Uterus (tissue), 4 donors: ENCODE results near the gene TTC39B. TPM values are rescaled to one million over a fixed set of nuclear protein-coding genes. Genes with fewer than 3 reads are reported as not detected.

Experiments
- DNase-seq, 2 donors: peaks; one replicate each; pipeline ENCODE4 v3.0.0-alpha.2; 2019 to 2020
- H3K27ac ChIP-seq, 2 donors: fragments of 200-600 bp; sonication (generic); 1 replicate in 1 of 2; 2 replicates in 1 of 2; pipeline ENCODE4 v1.5.1; 2016 to 2018
- H3K27me3 ChIP-seq, 2 donors: fragments of 200-600 bp; sonication (generic); one replicate each; pipeline ENCODE4 v1.5.1; 2018 to 2019; ENCODE audit warnings: control low read depth in 1 of 2
- H3K36me3 ChIP-seq, 2 donors: fragments of 200-600 bp; sonication (generic); one replicate each; pipeline ENCODE4 v1.5.1; 2019; ENCODE audit warnings: control low read depth in 1 of 2
- H3K4me1 ChIP-seq, 2 donors: fragments of 200-600 bp; sonication (generic); one replicate each; pipeline ENCODE4 v1.5.1; 2018 to 2019; ENCODE audit warnings: control low read depth in 1 of 2
- H3K4me3 ChIP-seq, 2 donors: fragments of 200-600 bp; sonication (generic); 1 replicate in 1 of 2; 2 replicates in 1 of 2; pipeline ENCODE4 v1.5.1; 2018 to 2019; ENCODE audit warnings: mild to moderate bottlenecking in 1 of 2
- H3K9me3 ChIP-seq, 2 donors: fragments of 200-600 bp; sonication (generic); one replicate each; pipeline ENCODE4 v1.5.1; 2019; ENCODE audit warnings: control low read depth in 1 of 2
- POLR2A ChIP-seq, 2 donors: fragments of 450-650 bp; IDR thresholded peaks; one replicate each; pipeline ENCODE4 v1.6.1; 2016; ENCODE audit warnings: antibody characterized with exemption in 2 of 2, mild to moderate bottlenecking in 1 of 2, moderate library complexity in 1 of 2
- intact Hi-C: fragments of 100-400 bp; cut with DNase I; formaldehyde crosslinking; loops from one replicate; pipeline ENCODE4 v1.15.1; 2023; ENCODE audit warnings: low total_unique reads
- small RNA-seq: library from RNA; depleted of rRNA; stranded (forward); fragments of <200 nt; gene quantifications from one replicate; pipeline ENCODE3, GENCODE V24; 2016
- total RNA-seq, 4 donors: library from RNA; depleted of rRNA in 3 of 4; stranded (reverse); fragments of >200 nt in 3 of 4; gene quantifications; one replicate each; pipeline versions ENCODE4 v1.1.0 to v1.2.4, GENCODE V29; 2014 to 2023
- TF ChIP-seq, protein P1 (sequence below), 4 experiments: fragments of 200-600 bp in 2 of 4; fragments of 450-650 bp in 2 of 4; sonication (generic) in 2 of 4; IDR thresholded peaks; one replicate each; pipeline ENCODE4 v1.5.1; 2016 to 2019; ENCODE audit warnings: antibody characterized with exemption in 4 of 4, mild to moderate bottlenecking in 2 of 4, moderate library complexity in 1 of 4
- donor health status: DM: yes; HTN: yes; CAD: no.

TTC39B gene
- total RNA-seq, 4 donors from 2014 or later = 14.1 to 21.9 (median 19.6) TPM

DNA sequence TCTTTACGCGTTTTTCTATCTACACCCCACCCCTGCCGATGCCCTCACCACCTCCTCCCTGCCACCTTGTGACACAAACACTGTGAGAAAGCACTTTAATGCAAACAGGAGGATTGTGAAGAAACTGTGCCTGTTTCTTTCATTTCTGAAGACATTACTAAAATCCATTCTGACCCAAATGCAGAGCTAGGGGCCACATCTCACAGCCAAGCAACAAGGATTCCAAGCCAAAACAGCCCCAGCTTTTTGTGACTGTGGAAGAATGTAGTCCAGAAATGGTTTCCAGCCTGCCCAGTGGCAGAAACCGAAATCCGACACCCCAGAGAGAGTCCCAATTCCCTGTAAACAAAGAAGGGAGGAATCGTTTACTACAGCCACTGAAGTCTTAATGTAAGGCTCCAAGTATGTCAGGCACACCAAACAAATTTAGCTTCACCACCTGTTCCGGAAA is 190.9 kb downstream of the TTC39B start:
- Histone ChIP-seq H3K4me1 (no peaks in the 10 kb centered on the region), H3K9me3 (no peaks in the 10 kb centered on the region), H3K27ac (no peak overlapping the region), H3K36me3 (no peaks in the 10 kb centered on the region), H3K27me3 (no peaks in the 10 kb centered on the region), H3K4me3 (no peak overlapping the region)
- DNase-seq = no peak
- intact Hi-C loops = no loop called here
- TF ChIP-seq, protein P1, sequence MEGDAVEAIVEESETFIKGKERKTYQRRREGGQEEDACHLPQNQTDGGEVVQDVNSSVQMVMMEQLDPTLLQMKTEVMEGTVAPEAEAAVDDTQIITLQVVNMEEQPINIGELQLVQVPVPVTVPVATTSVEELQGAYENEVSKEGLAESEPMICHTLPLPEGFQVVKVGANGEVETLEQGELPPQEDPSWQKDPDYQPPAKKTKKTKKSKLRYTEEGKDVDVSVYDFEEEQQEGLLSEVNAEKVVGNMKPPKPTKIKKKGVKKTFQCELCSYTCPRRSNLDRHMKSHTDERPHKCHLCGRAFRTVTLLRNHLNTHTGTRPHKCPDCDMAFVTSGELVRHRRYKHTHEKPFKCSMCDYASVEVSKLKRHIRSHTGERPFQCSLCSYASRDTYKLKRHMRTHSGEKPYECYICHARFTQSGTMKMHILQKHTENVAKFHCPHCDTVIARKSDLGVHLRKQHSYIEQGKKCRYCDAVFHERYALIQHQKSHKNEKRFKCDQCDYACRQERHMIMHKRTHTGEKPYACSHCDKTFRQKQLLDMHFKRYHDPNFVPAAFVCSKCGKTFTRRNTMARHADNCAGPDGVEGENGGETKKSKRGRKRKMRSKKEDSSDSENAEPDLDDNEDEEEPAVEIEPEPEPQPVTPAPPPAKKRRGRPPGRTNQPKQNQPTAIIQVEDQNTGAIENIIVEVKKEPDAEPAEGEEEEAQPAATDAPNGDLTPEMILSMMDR (IDR thresholded peaks at IDR 0.05) = no peak
- TF ChIP-seq POLR2A (IDR thresholded peaks at IDR 0.05) = no peak

DNA sequence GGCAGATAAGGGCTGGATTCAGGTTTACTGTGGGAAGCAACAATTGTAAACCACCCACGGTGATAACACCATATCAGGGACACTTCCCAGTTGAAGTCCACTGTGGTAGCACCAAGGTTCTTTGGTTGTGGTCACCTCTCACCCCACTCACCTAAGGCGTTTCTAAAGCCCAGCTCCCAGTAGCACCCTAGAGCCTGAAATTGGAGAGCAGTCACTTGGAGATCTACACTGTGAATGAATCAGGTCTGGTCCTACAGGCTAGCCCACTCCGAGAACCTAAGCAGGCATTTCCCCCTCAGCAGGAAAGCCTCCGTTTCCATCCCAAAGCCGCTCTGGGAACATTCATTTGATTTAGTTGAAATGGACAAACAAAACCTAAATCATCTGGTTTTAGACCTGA is 191.3 kb downstream of the TTC39B start:
- H3K4me1 ChIP-seq = no peaks in the 10 kb centered on the region
- H3K9me3 ChIP-seq = no peaks in the 10 kb centered on the region
- no peak for TF ChIP-seq POLR2A (IDR thresholded peaks at IDR 0.05)
- TF ChIP-seq, protein P1 (IDR thresholded peaks at IDR 0.05) = no peak
- no peak overlapping the region for H3K27ac ChIP-seq
- no peaks in the 10 kb centered on the region for H3K27me3 ChIP-seq
- no peak overlapping the region for H3K4me3 ChIP-seq
- DNase-seq = no peak
- intact Hi-C loops = no loop called here
- no peaks in the 10 kb centered on the region for H3K36me3 ChIP-seq

DNA sequence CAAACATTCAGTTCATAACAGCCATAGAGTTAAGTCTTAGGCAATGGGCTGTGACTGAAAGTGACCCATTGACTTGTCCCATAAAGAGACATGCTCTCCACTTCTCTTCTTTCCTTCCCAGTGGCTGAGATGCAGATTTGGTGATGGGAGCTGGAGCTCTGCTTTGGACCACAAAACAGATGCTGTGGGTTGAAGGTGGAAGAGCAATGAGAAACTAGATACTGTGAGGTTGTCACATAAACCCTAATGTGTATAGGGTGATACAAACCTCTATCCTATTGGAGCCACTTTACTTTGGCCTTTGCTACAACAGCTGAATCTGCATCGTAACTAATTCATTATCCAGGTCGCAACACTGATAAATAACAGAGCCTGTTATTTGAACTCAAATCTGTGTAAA is 192.0 kb downstream of the TTC39B start:
- H3K36me3 ChIP-seq = no peaks in the 10 kb centered on the region
- no peaks in the 10 kb centered on the region for H3K4me1 ChIP-seq
- H3K9me3 ChIP-seq = no peaks in the 10 kb centered on the region
- no peak for DNase-seq
- H3K27ac ChIP-seq = no peak overlapping the region
- intact Hi-C loops = no loop called here
- no peak overlapping the region for H3K4me3 ChIP-seq
- H3K27me3 ChIP-seq = no peaks in the 10 kb centered on the region
- no peak for TF ChIP-seq POLR2A (IDR thresholded peaks at IDR 0.05)
- TF ChIP-seq, protein P1 (IDR thresholded peaks at IDR 0.05) = no peak

Small RNA genes lying within 50 kb of the gene (small RNA-seq; reads per million reads assigned to genes)
- gene RNU6-559P = not detected

Other genes with a start within 250 kb of the TTC39B start
- 10 to 100 TPM; 31.5 to 67.1 (median 39.7) TPM for gene SNAPC3, start 115.7 kb upstream of the TTC39B start, total RNA-seq
- gene PSIP1, start 203.8 kb upstream of the TTC39B start, total RNA-seq = 100 to 1,000 TPM in 3 of 4 donors, 10 to 100 TPM in 1; 97.1 to 112 (median 102) TPM
- 10 to 100 TPM; 15.6 to 45.6 (median 26.4) TPM for gene CCDC171, start 245.8 kb upstream of the TTC39B start, total RNA-seq